ENCODE results near the gene TM4SF18. TPM values are rescaled to one million over a fixed set of nuclear protein-coding genes. Genes with fewer than 3 reads are reported as not detected.

Gene TM4SF18
- total and polyA plus RNA-seq, 2 donors (not counting 1 experiment from before 2014, with no cell fraction given) = not detected

DNA sequence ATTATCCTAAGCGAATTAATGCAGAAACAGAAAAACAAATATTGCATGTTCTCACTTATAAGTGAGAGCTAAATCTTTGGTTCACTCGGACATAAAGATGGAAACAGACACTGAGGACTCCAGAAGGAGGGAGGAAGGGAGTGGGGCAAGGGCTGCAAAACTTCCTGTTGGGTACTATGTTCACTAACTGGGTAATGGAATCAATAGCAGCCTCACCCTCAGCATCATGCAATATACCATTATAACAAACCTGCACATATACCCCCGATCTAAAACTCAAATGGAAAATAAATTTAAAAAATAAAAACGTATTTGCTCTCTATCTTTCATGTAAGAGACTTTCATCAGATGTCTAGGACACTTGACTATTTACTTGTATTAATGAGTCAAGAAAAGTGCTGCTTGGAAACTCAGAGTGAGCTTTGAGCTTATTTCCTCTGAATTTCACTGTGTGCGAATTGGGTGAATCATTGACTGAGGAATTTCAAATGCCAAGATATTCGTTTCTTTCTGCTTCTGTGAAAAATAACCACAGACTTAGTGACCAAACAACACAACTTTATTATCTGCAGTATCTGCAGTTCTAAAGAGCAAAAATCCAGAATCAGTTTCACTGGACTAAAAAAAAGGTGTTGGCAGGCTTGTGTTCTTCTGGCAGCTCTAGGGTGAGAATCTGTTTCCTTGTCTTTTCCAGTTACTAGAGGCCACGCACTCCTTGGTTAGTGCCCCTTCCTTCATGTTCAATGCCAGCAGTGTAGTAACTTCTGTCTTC is 18.4 kb downstream of the TM4SF18 start:
- ATAC-seq (ENCODE audit: low read depth) (no peak), DNase-seq (no peak)
- H3K4me3 ChIP-seq (ENCODE audit: control extremely low read depth in 1 of 5, extremely low read depth in 1 of 5, insufficient read depth in 1 of 5, low read depth in 2 of 5, low read length in 4 of 5) = no peak overlapping the region
- WGBS (ENCODE audit: insufficient coverage) = 84% methylated on average over 2 of the region's 7 CpGs
- intact Hi-C loops (cut with micrococcal nuclease) = no loop called here
- Mint-ChIP-seq H3K9me3 (ENCODE audit: insufficient read depth) (no peaks in the 10 kb centered on the region), H3K4me1 (no peaks in the 10 kb centered on the region), H3K27me3 (peaks cover 36% of the 10 kb centered on the region), H3K27ac (no peak overlapping the region), H3K4me3 (no peak overlapping the region)
- no peaks in the 10 kb centered on the region for H3K36me3 ChIP-seq (replicated peaks in 1 of 2; ENCODE audit: control extremely low read depth in 1 of 2, control insufficient read depth in 1 of 2, extremely low read depth in 1 of 2, insufficient read depth in 2 of 2, low read length in 1 of 2)
- peaks cover 0 to 3% (median 0%) of the 10 kb centered on the region in 4 experiments for H3K27me3 ChIP-seq (replicated peaks in 1 of 4; ENCODE audit: control extremely low read depth in 1 of 4, control insufficient read depth in 3 of 4, insufficient read depth in 4 of 4, low read length in 3 of 4)
- no peaks in the 10 kb centered on the region for H3K9me3 ChIP-seq (ENCODE audit: control extremely low read depth in 1 of 3, control insufficient read depth in 2 of 3, insufficient read depth in 1 of 3, low read length in 2 of 3)
- H3K4me2 ChIP-seq (replicated peaks; ENCODE audit: low read depth, low read length, poor library complexity, severe bottlenecking) = no peak overlapping the region
- H4K20me1 ChIP-seq (ENCODE audit: control insufficient read depth, insufficient read depth, low read length, poor library complexity, severe bottlenecking) = no peaks in the 10 kb centered on the region
- TF ChIP-seq, protein P1, sequence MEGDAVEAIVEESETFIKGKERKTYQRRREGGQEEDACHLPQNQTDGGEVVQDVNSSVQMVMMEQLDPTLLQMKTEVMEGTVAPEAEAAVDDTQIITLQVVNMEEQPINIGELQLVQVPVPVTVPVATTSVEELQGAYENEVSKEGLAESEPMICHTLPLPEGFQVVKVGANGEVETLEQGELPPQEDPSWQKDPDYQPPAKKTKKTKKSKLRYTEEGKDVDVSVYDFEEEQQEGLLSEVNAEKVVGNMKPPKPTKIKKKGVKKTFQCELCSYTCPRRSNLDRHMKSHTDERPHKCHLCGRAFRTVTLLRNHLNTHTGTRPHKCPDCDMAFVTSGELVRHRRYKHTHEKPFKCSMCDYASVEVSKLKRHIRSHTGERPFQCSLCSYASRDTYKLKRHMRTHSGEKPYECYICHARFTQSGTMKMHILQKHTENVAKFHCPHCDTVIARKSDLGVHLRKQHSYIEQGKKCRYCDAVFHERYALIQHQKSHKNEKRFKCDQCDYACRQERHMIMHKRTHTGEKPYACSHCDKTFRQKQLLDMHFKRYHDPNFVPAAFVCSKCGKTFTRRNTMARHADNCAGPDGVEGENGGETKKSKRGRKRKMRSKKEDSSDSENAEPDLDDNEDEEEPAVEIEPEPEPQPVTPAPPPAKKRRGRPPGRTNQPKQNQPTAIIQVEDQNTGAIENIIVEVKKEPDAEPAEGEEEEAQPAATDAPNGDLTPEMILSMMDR (IDR thresholded peaks at IDR 0.05) = no peak
- no peak for TF ChIP-seq EZH2 (IDR thresholded peaks at IDR 0.05; ENCODE audit: borderline replicate concordance, insufficient read depth, low read depth, low read length, poor library complexity, severe bottlenecking)
- no peak overlapping the region for H3K27ac ChIP-seq (ENCODE audit: low read length in 2 of 2)
- no peaks in the 10 kb centered on the region for H3K79me2 ChIP-seq (ENCODE audit: control insufficient read depth, insufficient read depth, low read length)
- ChIA-PET CTCF (no interaction called here), POLR2A (no interaction called here)
- H3K9ac ChIP-seq (ENCODE audit: low read length) = no peak overlapping the region
- no peak overlapping the region for H2AFZ ChIP-seq (ENCODE audit: insufficient read depth, low read depth, low read length, poor library complexity, severe bottlenecking)
- H3K4me1 ChIP-seq (ENCODE audit: control insufficient read depth in 2 of 2, insufficient read depth in 2 of 2, low read length in 2 of 2) = no peaks in the 10 kb centered on the region

DNA sequence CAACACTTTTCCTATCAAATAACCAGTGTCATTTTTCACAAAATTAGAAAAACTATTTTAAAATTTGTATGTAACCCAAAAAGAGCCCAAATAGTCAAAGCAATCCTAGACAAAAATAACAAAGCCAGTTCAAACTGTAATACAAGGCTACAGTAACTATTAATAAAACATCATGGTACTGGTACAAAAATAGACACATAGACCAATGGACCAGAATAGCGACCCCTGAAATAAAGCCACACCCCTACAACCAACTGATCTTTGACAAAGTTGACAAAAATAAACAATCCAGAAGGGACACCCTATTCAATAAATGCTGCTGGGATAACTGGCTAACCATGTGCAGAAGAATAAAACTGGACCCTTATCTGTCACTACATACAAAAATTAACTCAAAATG is 19.9 kb downstream of the TM4SF18 start:
- no peak overlapping the region for H2AFZ ChIP-seq (ENCODE audit: insufficient read depth, low read depth, low read length, poor library complexity, severe bottlenecking)
- WGBS (ENCODE audit: insufficient coverage) = 100% methylated on average over 1 of the region's 1 CpG
- H3K27me3 Mint-ChIP-seq = peaks cover 39% of the 10 kb centered on the region
- H3K4me2 ChIP-seq (replicated peaks; ENCODE audit: low read depth, low read length, poor library complexity, severe bottlenecking) = no peak overlapping the region
- no peak for ATAC-seq (ENCODE audit: low read depth)
- no peak overlapping the region for H3K9ac ChIP-seq (ENCODE audit: low read length)
- no peak for DNase-seq
- no peak for TF ChIP-seq EZH2 (IDR thresholded peaks at IDR 0.05; ENCODE audit: borderline replicate concordance, insufficient read depth, low read depth, low read length, poor library complexity, severe bottlenecking)
- TF ChIP-seq, protein P1 (IDR thresholded peaks at IDR 0.05) = no peak
- peaks cover 0 to 3% (median 0%) of the 10 kb centered on the region in 4 experiments for H3K27me3 ChIP-seq (replicated peaks in 1 of 4; ENCODE audit: control extremely low read depth in 1 of 4, control insufficient read depth in 3 of 4, insufficient read depth in 4 of 4, low read length in 3 of 4)
- H3K27ac ChIP-seq (ENCODE audit: low read length in 2 of 2) = no peak overlapping the region
- H3K4me1 ChIP-seq (ENCODE audit: control insufficient read depth in 2 of 2, insufficient read depth in 2 of 2, low read length in 2 of 2) = no peaks in the 10 kb centered on the region
- H3K27ac Mint-ChIP-seq = no peak overlapping the region
- ChIA-PET POLR2A (no interaction called here), CTCF (no interaction called here)
- no peak overlapping the region for H3K4me3 Mint-ChIP-seq
- H4K20me1 ChIP-seq (ENCODE audit: control insufficient read depth, insufficient read depth, low read length, poor library complexity, severe bottlenecking) = no peaks in the 10 kb centered on the region
- H3K9me3 ChIP-seq (ENCODE audit: control extremely low read depth in 1 of 3, control insufficient read depth in 2 of 3, insufficient read depth in 1 of 3, low read length in 2 of 3) = no peaks in the 10 kb centered on the region
- H3K79me2 ChIP-seq (ENCODE audit: control insufficient read depth, insufficient read depth, low read length) = no peaks in the 10 kb centered on the region
- H3K9me3 Mint-ChIP-seq (ENCODE audit: insufficient read depth) = no peaks in the 10 kb centered on the region
- H3K4me3 ChIP-seq (ENCODE audit: control extremely low read depth in 1 of 5, extremely low read depth in 1 of 5, insufficient read depth in 1 of 5, low read depth in 2 of 5, low read length in 4 of 5) = no peak overlapping the region
- no peaks in the 10 kb centered on the region for H3K4me1 Mint-ChIP-seq
- no peaks in the 10 kb centered on the region for H3K36me3 ChIP-seq (replicated peaks in 1 of 2; ENCODE audit: control extremely low read depth in 1 of 2, control insufficient read depth in 1 of 2, extremely low read depth in 1 of 2, insufficient read depth in 2 of 2, low read length in 1 of 2)
- intact Hi-C loops (cut with micrococcal nuclease) = no loop called here
